IMR-90 (cell line): ENCODE measurements around the gene AGTPBP1. TPM values are rescaled to one million over a fixed set of nuclear protein-coding genes. Genes with fewer than 3 reads are reported as not detected.

Experiments used
- ATAC-seq: fragments of 200-7000 bp; cut with Tn5 transposase; 2 replicates; pipeline ENCODE4 v1.9.1; 2020; ENCODE audit warnings: low read depth, mild to moderate bottlenecking, moderate library complexity
- BruUV-seq: library from RNA; stranded (reverse); fragments of 400-500 nt; replicated peaks from 2 replicates; lab custom pipeline; 2021; lab: Mats Ljungman, UMichigan
- CTCF ChIA-PET: fragments of 300-600 bp; formaldehyde crosslinking; extraction: SDS; loops from one replicate; lab custom pipeline; 2021; ENCODE audit warnings: antibody characterized with exemption; lab: Yijun Ruan, JAX
- POLR2A ChIA-PET: fragments of 300-600 bp; sonication (Branson Sonifier 250); formaldehyde crosslinking; loops from one replicate; lab custom pipeline; 2022; ENCODE audit warnings: antibody characterized with exemption; ENCODE audit not compliant: unreplicated experiment; lab: Charles Lee
- DNase-seq: peaks from one replicate; pipeline ENCODE4 v3.0.0; 2013
- H2AFZ ChIP-seq: replicated peaks from 2 replicates; pipeline ENCODE3; 2013; ENCODE audit warnings: low read length, mild to moderate bottlenecking; ENCODE audit not compliant: poor library complexity
- H2AK5ac ChIP-seq: 2 replicates; pipeline ENCODE4 v1.6.1; 2013; ENCODE audit warnings: low read depth, low read length, inconsistent platforms
- H2AK9ac ChIP-seq: replicated peaks from 2 replicates; pipeline ENCODE3; 2013; ENCODE audit warnings: mild to moderate bottlenecking, low read depth, low read length, moderate library complexity; ENCODE audit not compliant: poor library complexity
- H2BK120ac ChIP-seq: 2 replicates; pipeline ENCODE4 v1.6.1; 2013; ENCODE audit warnings: low read depth, low read length, inconsistent platforms
- H2BK15ac ChIP-seq: 3 replicates; pipeline ENCODE4 v1.6.1; 2013; ENCODE audit warnings: low read depth, low read length, inconsistent platforms
- H2BK20ac ChIP-seq: 2 replicates; pipeline ENCODE4 v1.6.1; 2013; ENCODE audit warnings: low read depth, mild to moderate bottlenecking, inconsistent platforms, low read length, moderate library complexity
- H2BK5ac ChIP-seq: 2 replicates; pipeline ENCODE4 v1.6.1; 2013; ENCODE audit warnings: mild to moderate bottlenecking, low read depth, low read length, inconsistent platforms; ENCODE audit not compliant: poor library complexity, severe bottlenecking
- H3K14ac ChIP-seq: replicated peaks from 2 replicates; pipeline ENCODE4 v1.6.1; 2013; ENCODE audit warnings: low read depth, low read length, inconsistent platforms
- H3K18ac ChIP-seq: 2 replicates; pipeline ENCODE4 v1.6.1; 2013; ENCODE audit warnings: low read depth, low read length, control low read depth
- H3K23ac ChIP-seq: 2 replicates; pipeline ENCODE4 v1.6.1; 2013; ENCODE audit warnings: low read depth, low read length, inconsistent platforms
- H3K27ac ChIP-seq: 2 replicates; pipeline ENCODE4 v1.5.1; 2013; ENCODE audit warnings: mild to moderate bottlenecking, control low read depth, low read length; ENCODE audit not compliant: insufficient read depth
- H3K27me3 ChIP-seq: 2 replicates; pipeline ENCODE4 v1.6.1; 2013; ENCODE audit warnings: low read length; ENCODE audit not compliant: control insufficient read depth, insufficient read depth
- H3K36me3 ChIP-seq: 2 replicates; pipeline ENCODE4 v1.6.1; 2013; ENCODE audit warnings: low read length, mixed read lengths; ENCODE audit not compliant: control insufficient read depth, insufficient read depth
- H3K4ac ChIP-seq: 2 replicates; pipeline ENCODE4 v1.6.1; 2013; ENCODE audit warnings: low read depth, low read length, inconsistent platforms
- H3K4me1 ChIP-seq: 2 replicates; pipeline ENCODE4 v1.6.1; 2013; ENCODE audit warnings: low read length, mixed read lengths; ENCODE audit not compliant: control insufficient read depth, insufficient read depth
- H3K4me2 ChIP-seq: 2 replicates; pipeline ENCODE4 v1.6.1; 2013; ENCODE audit warnings: low read depth, mild to moderate bottlenecking, control low read depth, low read length, moderate library complexity
- H3K4me3 ChIP-seq: 2 replicates; pipeline ENCODE4 v1.5.1; 2013; ENCODE audit warnings: low read depth, mild to moderate bottlenecking, control low read depth, low read length, moderate library complexity; ENCODE audit not compliant: insufficient read depth
- H3K56ac ChIP-seq: 2 replicates; pipeline ENCODE4 v1.6.1; 2013; ENCODE audit warnings: low read length, inconsistent platforms; ENCODE audit not compliant: insufficient read depth; ENCODE audit errors: extremely low read depth
- H3K79me1 ChIP-seq, 2 experiments: 2 replicates each; pipeline ENCODE4 v1.6.1; 2013; ENCODE audit warnings: low read length in 2 of 2, inconsistent platforms in 1 of 2, low read depth in 1 of 2
- H3K9ac ChIP-seq: 2 replicates; pipeline ENCODE4 v1.6.1; 2013; ENCODE audit warnings: low read depth, low read length, control low read depth
- H3K9me1 ChIP-seq: 2 replicates; pipeline ENCODE4 v1.6.1; 2013; ENCODE audit warnings: low read length, inconsistent platforms; ENCODE audit not compliant: insufficient read depth
- H3K9me3 ChIP-seq: 2 replicates; pipeline ENCODE4 v1.6.1; 2013; ENCODE audit warnings: low read length; ENCODE audit not compliant: control insufficient read depth, insufficient read depth
- H4K20me1 ChIP-seq: 2 replicates; pipeline ENCODE4 v1.6.1; 2013; ENCODE audit warnings: low read length, inconsistent platforms; ENCODE audit not compliant: insufficient read depth
- H4K5ac ChIP-seq: 2 replicates; pipeline ENCODE4 v1.6.1; 2013; ENCODE audit warnings: mild to moderate bottlenecking, low read depth, low read length, control low read depth
- H4K8ac ChIP-seq, 2 experiments: 2 replicates each; pipeline ENCODE4 v1.6.1; 2013; ENCODE audit warnings: low read depth in 2 of 2, low read length in 2 of 2, control low read depth in 1 of 2, inconsistent platforms in 1 of 2
- H4K91ac ChIP-seq: 2 replicates; pipeline ENCODE4 v1.6.1; 2013; ENCODE audit warnings: low read depth, low read length, inconsistent platforms; ENCODE audit not compliant: insufficient read depth
- MAFK ChIP-seq: IDR thresholded peaks from 2 replicates; pipeline ENCODE4 v1.6.1; 2012; ENCODE audit warnings: low read depth, low read length, improper control_type of control experiment
- RCOR1 ChIP-seq: IDR thresholded peaks from 2 replicates; pipeline ENCODE4 v1.6.1; 2012; ENCODE audit warnings: mild to moderate bottlenecking, low read length, improper control_type of control experiment; ENCODE audit not compliant: insufficient replicate concordance
- RFX5 ChIP-seq: IDR thresholded peaks from 2 replicates; pipeline ENCODE4 v1.8.0; 2012; ENCODE audit warnings: low read depth, mild to moderate bottlenecking, low read length, moderate library complexity
- whole genome bisulfite sequencing, 2 experiments: methylation state at CpG; one replicate each; pipeline versions ENCODE4 v1.1.5 to v1.1.7; 2013; ENCODE audit warnings: missing lambda C conversion rate in 2 of 2; ENCODE audit not compliant: insufficient read length in 1 of 2; ENCODE audit errors: extremely low coverage in 2 of 2; 5-methylcytosine and 5-hydroxymethylcytosine counted together
- dilution Hi-C: fragments of 300-500 bp; cut with HindIII; formaldehyde crosslinking; loops from one replicate; pipeline ENCODE4 v1.14.3; 2018; ENCODE audit warnings: low sequenced_read_pairs; ENCODE audit not compliant: unreplicated experiment
- in situ Hi-C: fragments of 300-500 bp; cut with MboI; formaldehyde crosslinking; loops from 3 replicates; pipeline ENCODE4 v1.14.3; 2019; ENCODE audit warnings: low sequenced_read_pairs, inconsistent platforms, mixed read lengths
- intact Hi-C: fragments of 100-400 bp; cut with micrococcal nuclease; formaldehyde crosslinking; loops from 2 replicates; pipeline ENCODE4 v1.10.0; 2022
- polyA plus RNA-seq, 3 experiments: library from polyadenylated mRNA; depleted of rRNA; stranded (reverse); fragments of >200 nt; gene quantifications; 2 replicates each; pipeline ENCODE4 v1.2.3, GENCODE V29; 2012; ENCODE audit warnings: low replicate concordance in 1 of 3
- total RNA-seq: library from RNA; depleted of rRNA; stranded (reverse); fragments of >200 nt; gene quantifications from 2 replicates; pipeline ENCODE4 v1.2.3, GENCODE V29; 2012
- TF ChIP-seq, protein P1 (sequence below): fragments of 150-350 bp; IDR thresholded peaks from 2 replicates; pipeline ENCODE4 v1.6.1; 2016; ENCODE audit warnings: low read depth, mild to moderate bottlenecking, low read length, moderate library complexity, borderline replicate concordance

AGTPBP1 gene
- total and polyA plus RNA-seq, 2 of the 4 experiments (the other 2 are of a cell fraction) = 3.3 to 9.0 TPM

GRCh38 chr9:85541876-85542275 is 199.9 kb downstream of the AGTPBP1 start:
- Histone ChIP-seq H2BK15ac (no peak overlapping the region), H3K27ac (no peak overlapping the region)
- POLR2A ChIA-PET = no interaction called here

More at GRCh38 chr9:85541876-85542275, 199.9 kb downstream of the AGTPBP1 start:
- H3K23ac ChIP-seq = no peak overlapping the region
- no peak overlapping the region for H4K8ac ChIP-seq
- no peak overlapping the region for H3K14ac ChIP-seq
- H3K4me1 ChIP-seq = no peaks in the 10 kb centered on the region
- H2BK120ac ChIP-seq = no peak overlapping the region
- H3K36me3 ChIP-seq = no peaks in the 10 kb centered on the region
- no peak overlapping the region for H2AK5ac ChIP-seq
- WGBS, 2 experiments = 60% methylated on average over 1 of the region's 4 CpGs; no CpG with 5 or more reads in 1 of the 2 experiments
- H3K9me1 ChIP-seq = no peaks in the 10 kb centered on the region
- H2BK20ac ChIP-seq = no peak overlapping the region
- H3K4me2 ChIP-seq = no peak overlapping the region
- intact Hi-C loops = no loop called here
- no peak overlapping the region for H4K91ac ChIP-seq
- H4K5ac ChIP-seq = no peak overlapping the region
- DNase-seq (no peak), ATAC-seq (no peak)
- H3K4ac ChIP-seq = no peak overlapping the region
- no peak overlapping the region for H3K9ac ChIP-seq
- no peak overlapping the region for H2AK9ac ChIP-seq
- no peaks in the 10 kb centered on the region for H3K79me1 ChIP-seq
- no peaks in the 10 kb centered on the region for H3K27me3 ChIP-seq
- H2BK5ac ChIP-seq = no peak overlapping the region
- H3K4me3 ChIP-seq = no peak overlapping the region
- in situ Hi-C loops = no loop called here
- no peak overlapping the region for H3K18ac ChIP-seq
- H3K9me3 ChIP-seq = no peaks in the 10 kb centered on the region
- no TSS peak for BruUV-seq
- H3K56ac ChIP-seq = no peak overlapping the region
- dilution Hi-C loops = no loop called here
- no peaks in the 10 kb centered on the region for H4K20me1 ChIP-seq
- TF ChIP-seq MAFK = no peak
- no peak for TF ChIP-seq RFX5
- TF ChIP-seq, protein P1, sequence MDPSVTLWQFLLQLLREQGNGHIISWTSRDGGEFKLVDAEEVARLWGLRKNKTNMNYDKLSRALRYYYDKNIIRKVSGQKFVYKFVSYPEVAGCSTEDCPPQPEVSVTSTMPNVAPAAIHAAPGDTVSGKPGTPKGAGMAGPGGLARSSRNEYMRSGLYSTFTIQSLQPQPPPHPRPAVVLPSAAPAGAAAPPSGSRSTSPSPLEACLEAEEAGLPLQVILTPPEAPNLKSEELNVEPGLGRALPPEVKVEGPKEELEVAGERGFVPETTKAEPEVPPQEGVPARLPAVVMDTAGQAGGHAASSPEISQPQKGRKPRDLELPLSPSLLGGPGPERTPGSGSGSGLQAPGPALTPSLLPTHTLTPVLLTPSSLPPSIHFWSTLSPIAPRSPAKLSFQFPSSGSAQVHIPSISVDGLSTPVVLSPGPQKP = no peak
- TF ChIP-seq RCOR1 = no peak
- CTCF ChIA-PET = no interaction called here
- no peak overlapping the region for H2AFZ ChIP-seq
